ENCODE results near the gene CEP131. TPM values are rescaled to one million over a fixed set of nuclear protein-coding genes. Genes with fewer than 3 reads are reported as not detected.

The CEP131 gene
- total and polyA plus RNA-seq, 2 of the 8 experiments (the other 6 are each of a cell fraction or from before 2014, with no cell fraction given) = 5.9 to 23.2 TPM

GRCh38 chr17:81159611-81160265 lies 63.0 kb downstream of the CEP131 start (continued):
- TF ChIP-seq CTCF (IDR thresholded peaks at IDR 0.05; ENCODE audit: control extremely low read depth in 1 of 3, insufficient read depth in 1 of 3, low read depth in 1 of 3, low read length in 3 of 3) (no peak), CTBP2 (IDR thresholded peaks at IDR 0.05; ENCODE audit: borderline replicate concordance, insufficient read depth, insufficient read length, low read length) (no peak), CHD1 (IDR thresholded peaks at IDR 0.05; ENCODE audit: low read depth, low read length) (no peak), TAF7 (optimal IDR thresholded peaks at IDR 0.05; ENCODE audit: borderline replicate concordance, low read depth, low read length) (no peak), SIX5 (IDR thresholded peaks at IDR 0.05; ENCODE audit: low read depth, low read length) (no peak)
- TF ChIP-seq, protein P1, sequence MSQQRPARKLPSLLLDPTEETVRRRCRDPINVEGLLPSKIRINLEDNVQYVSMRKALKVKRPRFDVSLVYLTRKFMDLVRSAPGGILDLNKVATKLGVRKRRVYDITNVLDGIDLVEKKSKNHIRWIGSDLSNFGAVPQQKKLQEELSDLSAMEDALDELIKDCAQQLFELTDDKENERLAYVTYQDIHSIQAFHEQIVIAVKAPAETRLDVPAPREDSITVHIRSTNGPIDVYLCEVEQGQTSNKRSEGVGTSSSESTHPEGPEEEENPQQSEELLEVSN (IDR thresholded peaks at IDR 0.05) = no peak
- TF ChIP-seq, protein P2, sequence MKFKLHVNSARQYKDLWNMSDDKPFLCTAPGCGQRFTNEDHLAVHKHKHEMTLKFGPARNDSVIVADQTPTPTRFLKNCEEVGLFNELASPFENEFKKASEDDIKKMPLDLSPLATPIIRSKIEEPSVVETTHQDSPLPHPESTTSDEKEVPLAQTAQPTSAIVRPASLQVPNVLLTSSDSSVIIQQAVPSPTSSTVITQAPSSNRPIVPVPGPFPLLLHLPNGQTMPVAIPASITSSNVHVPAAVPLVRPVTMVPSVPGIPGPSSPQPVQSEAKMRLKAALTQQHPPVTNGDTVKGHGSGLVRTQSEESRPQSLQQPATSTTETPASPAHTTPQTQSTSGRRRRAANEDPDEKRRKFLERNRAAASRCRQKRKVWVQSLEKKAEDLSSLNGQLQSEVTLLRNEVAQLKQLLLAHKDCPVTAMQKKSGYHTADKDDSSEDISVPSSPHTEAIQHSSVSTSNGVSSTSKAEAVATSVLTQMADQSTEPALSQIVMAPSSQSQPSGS (IDR thresholded peaks at IDR 0.05; ENCODE audit: low read length) = no peak

Measured in H1 (cell line).